ENCODE data around the gene WNK2.
"Not testable (repeated sequence)": the region's sequence is repeated elsewhere in the genome, so short reads cannot be mapped to it uniquely, and the experiment has no call there.

Gene WNK2

DNA sequence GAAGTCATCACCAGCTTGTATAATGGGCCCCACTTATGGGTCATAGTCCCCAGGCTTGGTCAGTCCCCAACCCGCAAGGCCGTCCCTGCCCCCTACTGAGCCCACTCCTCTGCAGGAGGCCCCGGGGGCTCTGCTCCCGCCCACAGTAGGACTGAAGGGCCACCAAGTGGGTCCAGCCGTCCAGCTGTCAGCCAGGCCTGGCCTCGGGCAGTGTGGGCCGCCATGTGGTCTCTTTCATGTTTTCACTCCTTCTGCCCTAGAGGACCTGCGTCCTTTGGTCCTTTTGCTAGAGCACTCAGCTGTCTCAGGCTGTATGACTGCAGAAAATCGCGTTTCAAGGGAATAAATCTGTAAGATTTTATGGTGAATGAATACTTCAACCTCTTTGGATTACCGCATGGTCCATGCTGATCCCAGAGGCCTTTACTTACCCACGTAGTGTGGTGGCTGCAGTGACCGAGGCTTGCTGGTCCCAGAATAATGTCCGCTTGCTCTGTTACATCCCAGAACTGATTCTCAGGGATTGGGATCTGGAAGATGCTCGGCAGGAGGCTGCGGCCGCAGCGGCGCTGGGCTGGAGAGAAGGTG, 161.8 kb downstream of the WNK2 start:
- no peak for DNase-seq

DNA sequence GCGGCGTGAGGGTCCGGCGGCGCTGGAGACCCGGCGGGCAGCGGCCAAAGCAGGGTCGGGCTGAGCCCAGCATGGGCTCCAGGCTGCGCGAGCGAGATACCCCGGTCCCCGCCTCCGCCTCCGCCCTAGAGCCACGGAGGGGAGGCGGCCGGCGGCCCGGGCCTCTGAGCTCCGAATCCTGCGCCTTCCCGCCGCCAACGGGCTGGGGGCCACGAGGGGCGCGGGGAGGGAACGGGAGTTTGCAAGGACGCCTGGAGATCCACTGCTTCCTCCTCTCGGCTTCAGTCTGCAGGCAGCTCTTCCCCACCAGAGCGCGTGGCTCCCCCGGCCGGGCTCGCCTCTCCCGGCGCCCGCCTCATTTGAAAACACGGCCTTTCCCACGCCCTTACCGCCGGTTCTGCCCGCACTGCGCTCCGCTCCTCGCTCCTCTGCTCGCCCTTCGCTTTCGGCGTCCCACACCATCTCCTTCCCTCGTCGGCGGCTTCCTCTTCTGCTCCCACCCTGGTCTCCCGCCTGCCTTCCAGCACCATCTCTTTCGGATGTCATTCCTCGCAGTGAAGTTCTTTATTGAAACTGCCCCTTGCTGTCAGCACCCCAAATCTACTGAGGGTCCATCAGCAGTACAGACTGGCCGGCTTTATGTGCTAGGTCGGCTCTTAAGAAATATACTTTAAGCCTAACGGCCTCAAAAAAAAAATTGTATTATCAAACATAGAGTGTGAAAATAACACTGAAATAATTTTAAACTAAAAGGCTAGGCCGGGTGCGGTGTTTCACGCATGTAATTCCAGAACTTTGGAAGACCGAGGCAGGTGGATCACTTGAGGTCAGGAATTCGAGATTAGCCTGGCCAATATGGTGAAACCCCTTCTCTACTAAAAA, 162.5 kb downstream of the WNK2 start:
- no peak for DNase-seq

DNA sequence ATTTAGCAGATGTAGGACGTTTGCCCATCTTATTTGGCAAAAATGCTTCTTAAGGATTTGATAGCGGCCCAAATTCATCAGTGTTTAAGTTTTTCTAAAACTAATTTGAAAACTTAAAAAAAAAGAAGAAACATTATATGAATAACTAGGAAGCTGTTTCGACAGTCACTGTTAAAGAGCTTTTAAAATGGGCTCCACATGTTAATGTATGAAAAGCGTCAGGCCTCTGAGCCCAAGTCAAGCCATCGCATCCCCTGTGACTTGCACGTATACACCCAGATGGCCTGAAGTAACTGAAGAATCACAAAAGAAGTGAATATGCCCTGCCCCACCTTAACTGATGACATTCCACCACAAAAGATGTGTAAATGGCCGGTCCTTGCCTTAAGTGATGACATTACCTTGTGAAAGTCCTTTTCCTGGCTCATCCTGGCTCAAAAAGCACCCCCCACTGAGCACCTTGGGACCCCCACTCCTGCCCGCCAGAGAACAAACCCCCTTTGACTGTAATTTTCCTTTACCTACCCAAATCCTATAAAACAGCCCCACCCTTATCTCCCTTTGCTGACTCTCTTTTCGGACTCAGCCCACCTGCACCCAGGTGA, 163.5 kb downstream of the WNK2 start:
- not testable (repeated sequence) for DNase-seq

DNA sequence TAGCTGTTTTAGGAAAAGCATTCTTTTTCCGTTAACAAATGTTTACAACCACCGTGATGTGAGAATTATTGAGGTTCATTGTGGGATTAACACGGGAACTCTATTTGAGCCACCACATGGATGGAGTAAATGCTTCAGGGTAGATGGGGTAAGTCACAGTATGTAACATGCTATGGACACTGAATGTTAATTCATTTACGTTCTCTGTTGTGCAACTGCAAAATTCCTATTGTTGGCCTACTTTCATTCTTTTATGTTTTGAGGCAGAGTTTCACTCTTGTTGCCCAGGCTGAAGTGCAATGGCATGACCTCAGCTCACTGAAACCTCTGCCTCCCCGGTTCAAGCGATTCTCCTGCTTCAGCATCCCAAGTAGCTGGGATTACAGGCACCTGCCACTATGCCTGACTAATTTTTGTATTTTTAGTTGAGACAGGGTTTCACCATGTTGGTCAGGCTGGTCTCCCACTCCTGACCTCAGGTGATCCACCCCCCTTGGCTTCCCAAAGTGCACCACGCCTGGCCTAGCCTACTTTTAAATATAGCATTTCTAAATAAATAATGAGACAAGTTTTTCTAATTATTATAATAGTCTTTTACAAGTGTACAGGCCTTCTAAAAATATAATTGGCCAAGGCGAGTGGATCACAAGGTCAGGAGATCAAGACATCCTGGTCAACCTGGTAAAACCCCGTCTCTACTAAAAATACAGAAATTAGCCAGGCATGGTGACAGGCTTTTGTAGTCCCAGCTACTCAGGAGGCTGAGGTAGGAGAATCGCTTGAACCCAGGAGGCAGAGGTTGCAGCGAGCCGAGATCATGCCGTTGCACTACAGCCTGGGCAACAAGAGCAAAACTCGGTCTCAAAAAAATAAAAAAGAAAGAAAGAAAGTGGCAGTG, 169.7 kb downstream of the WNK2 start:
- DNase-seq = not testable (repeated sequence)

DNA sequence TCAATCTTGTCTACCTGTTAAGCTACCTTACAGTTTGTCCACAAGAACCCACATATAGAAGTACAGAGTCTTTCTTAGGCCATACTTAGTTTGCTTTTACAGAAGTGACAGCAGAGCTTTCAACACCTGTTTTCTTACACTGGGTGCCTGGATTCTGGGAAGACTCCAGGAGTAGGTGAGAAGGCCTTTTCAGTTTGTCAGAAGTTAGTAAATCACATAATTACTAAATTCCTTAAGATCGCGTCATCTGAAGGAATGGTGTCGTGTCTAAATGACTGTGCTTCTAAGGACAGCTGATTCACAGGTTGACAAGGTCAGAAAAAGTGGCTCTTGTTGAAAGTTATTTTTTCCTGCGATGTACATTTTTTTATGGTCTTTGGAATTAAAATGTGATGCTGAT, 170.5 kb downstream of the WNK2 start:
- DNase-seq = no peak

DNA sequence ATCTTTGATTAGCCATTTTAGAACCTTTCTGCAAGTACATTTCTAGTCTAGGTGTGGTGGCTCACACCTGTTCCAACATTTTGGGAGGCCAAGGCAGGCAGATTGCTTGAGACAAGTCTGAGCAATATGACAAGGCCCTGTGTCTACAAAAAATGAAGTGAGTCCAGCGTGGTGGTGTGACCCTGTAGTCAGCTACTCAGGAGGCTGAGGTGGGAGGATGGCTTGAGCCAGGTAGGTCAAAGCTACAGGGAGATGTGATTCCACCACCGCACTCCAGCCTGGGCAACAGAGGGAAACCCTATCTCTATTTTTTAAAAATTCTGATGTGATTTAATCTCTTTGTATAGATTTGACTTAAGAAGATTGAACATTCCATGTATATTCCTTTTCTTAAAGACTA, 171.9 kb downstream of the WNK2 start:
- DNase-seq = no peak

DNA sequence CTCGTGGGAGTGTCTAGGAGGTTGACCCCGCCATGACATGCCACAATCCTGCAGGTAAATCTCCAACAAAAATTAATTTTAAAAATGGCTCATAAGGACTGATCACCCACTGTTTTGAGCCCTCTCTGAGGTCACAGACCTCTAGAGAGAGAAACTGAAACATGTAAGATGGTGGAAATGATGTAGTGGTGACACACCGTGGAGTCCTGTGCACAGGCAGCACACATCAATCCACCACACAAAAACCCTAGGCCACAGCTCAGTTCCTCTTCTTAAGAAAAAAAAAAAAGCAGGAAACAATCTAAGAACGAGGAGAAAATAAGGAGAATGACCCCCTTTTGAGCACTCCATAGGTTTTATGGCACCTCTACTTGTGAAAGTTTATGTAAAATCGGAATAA, 173.7 kb downstream of the WNK2 start:
- no peak for DNase-seq

DNA sequence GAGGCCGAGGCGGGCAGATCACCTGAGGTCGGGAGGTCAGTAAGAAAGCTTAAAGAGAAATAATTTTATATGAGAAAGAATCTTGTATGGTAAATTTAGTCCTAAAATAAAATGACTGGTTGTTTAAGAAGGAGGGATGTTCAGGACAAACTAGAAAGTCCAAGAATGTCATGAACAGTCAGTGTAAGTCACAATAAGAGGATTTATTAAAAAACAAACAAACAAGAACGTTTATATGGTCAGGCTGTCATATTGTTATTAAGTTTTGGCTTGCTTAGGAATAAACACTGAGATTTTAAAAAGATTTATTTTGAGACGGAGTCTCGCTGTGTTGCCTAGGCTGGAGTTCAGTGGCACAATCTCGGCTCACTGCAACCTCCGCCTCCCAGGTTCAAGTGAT, 176.0 kb downstream of the WNK2 start:
- DNase-seq = not testable (repeated sequence)

DNA sequence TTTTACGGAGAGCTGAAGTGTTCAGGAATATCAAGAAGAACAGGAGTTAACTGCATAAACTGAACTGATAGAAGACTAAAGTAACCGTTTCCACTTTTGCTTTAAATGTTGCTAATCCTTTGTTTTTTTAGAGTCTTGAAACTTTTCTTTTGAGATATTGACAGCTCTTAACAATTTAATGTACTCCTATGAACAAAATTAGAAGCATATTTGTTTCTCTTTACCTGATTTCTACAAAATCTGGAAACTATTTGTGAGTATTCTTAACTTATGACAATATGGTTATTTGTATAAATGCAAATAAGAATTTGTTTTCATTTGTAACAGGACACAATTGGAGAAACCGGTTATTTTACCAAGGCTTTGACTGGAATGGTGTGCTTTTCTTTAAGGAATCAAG, 178.1 kb downstream of the WNK2 start:
- DNase-seq = no peak

DNA sequence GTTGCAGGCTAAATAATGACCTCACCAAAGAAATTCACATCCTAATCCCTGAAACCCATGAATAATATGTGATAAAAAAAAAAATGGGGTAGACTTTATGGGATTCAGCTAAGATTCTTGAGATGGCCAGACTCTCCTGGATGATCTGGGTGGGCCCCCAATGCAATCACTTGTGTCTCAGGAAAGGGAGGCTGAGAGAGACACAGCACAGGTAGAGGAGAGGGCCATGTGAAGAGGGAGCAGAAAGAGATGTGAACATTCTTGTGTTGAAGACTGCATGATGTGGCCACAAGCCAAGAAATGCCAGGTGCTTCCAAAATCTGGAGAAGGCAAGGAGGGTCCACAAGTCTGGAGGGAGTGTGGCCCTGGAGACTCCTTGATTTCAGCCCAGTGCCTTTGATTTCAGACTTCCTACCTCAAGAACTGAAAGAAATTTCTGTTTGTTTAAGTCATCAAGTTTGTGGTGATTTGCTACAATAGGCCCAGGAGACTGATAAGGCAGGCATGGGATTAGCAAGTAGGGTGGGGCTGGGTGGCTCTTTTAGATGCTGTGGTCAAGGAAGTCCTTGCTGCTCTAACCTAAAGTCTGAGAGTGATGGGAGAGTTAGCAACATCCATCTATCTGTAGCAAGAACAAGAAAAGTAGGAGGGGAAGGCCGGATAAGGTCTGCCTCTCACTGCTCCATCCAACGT, 180.9 kb downstream of the WNK2 start:
- no peak for DNase-seq

DNA sequence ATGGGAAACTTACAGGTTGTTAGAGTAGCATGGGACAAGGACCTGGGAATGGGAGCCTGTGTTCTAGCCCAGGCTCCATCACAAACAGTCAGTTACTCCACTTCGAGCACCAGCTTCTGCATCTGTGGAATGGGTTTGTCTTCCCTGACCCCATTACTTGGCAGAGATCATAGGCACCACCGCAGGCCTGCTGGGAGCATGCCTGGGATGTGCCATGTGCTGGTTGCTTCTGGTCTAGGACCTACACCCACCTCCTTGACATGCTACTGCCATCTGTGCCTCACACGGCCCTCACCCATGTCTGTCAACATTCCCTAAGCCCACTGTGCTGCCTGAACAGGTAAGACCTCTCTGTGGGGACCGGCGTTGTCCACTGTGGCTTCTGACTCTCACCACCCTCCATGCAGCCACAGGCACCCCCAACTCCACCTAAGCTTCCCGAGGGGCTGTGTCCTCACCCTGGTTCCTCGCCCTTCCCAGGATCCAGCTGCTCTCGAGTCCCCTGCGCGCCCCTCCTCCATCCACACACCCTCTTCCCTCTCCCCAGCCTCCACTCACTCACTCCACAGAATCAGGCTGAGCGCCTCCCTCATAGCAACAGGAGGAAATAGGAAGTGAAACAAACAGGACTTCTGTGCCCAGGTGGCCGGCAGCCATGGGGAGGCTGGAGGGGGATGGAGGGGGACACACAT, 181.6 kb downstream of the WNK2 start:
- DNase-seq = no peak

DNA sequence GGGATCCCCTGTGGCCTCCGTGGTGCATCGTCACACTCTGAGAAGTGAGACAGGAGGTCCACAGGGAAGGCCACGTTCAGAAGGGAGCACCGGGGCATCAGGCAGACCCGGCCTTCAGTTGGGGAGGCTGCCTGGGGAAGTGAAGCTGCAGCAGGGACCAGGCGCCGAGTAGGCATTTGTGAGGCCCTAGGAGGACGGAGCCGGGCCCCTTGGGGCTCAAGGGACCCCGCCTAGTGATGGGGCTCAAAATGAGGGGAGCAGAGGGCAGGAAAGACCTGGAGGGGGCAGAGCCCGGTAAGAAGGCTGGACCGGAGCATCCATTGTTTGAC, 182.1 kb downstream of the WNK2 start:
- DNase-seq = no peak

DNA sequence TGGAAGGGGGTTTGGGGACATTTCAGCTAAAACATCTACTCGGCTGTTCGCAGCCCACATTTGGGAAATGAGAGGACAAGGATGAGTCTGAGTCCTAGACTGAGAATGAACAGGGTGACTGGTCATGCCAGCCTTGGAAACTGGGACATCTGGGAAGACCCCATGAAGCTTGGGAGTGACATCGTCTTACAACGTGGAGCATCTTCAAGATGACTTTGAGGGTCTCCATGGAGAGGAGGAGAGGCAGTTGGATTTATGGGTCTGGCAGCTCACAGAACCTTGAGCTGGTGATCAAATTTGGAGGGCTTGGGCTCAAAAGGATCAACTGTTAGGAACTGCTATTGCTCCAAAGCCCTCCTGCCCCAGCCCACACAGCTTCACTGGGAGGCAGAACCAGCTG, 182.5 kb downstream of the WNK2 start:
- not testable (repeated sequence) for DNase-seq

DNA sequence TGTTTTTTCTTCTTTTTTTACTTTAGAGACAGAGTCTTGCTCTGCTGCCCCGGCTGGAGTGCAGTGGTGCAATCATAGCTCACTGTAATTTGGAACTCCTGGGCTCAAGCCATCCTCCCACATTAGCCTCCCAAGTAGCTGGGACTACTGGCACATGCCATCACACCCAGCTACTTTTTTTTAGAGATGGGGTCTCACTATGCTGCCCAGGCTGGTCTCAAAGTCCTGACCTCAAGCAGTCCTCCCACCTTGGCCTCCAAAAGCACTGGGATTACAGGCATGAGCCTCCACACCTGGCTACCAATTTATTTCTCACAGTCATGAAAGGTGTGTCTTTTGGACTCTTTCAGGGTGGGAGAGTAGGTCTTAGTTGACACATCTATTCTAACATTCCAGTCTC, 184.5 kb downstream of the WNK2 start:
- DNase-seq = no peak

DNA sequence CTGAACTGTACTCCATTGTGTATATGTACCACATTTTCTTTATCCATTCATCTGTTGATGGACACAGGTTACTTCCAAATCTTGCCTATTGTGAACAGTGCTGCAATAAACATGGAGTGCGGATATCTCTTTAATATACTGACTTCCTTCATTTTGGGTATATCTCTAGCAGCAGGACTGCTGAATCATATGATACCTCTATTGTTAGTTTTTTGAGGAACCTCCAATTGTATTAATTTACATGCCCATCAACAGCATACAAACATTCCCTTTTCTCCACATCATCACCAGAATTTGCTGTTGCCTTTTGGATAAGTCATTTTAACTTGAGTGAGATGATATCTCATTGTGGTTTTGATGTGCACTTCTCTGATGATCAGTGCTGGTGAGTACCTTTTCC, 185.7 kb downstream of the WNK2 start:
- no peak for DNase-seq

All from CD4-positive, alpha-beta T cell treated with Interleukin-17A for 1 hour (primary cell).